Stimulated activated CD4-positive, alpha-beta T cell treated with anti-CD3 and anti-CD28 coated beads, Interleukin-2, amount 100 ng/mL, for 48 hours (primary cell): Measurements from ENCODE around the gene PXYLP1.
"Not testable (repeated sequence)": the region's sequence is repeated elsewhere in the genome, so short reads cannot be mapped to it uniquely, and the experiment has no call there.

ENCODE experiments used
- DNase-seq, 2 donors: peaks; one replicate each; pipeline ENCODE4 v3.0.0-alpha.2; 2020

Gene PXYLP1, protein sequence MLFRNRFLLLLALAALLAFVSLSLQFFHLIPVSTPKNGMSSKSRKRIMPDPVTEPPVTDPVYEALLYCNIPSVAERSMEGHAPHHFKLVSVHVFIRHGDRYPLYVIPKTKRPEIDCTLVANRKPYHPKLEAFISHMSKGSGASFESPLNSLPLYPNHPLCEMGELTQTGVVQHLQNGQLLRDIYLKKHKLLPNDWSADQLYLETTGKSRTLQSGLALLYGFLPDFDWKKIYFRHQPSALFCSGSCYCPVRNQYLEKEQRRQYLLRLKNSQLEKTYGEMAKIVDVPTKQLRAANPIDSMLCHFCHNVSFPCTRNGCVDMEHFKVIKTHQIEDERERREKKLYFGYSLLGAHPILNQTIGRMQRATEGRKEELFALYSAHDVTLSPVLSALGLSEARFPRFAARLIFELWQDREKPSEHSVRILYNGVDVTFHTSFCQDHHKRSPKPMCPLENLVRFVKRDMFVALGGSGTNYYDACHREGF

DNA sequence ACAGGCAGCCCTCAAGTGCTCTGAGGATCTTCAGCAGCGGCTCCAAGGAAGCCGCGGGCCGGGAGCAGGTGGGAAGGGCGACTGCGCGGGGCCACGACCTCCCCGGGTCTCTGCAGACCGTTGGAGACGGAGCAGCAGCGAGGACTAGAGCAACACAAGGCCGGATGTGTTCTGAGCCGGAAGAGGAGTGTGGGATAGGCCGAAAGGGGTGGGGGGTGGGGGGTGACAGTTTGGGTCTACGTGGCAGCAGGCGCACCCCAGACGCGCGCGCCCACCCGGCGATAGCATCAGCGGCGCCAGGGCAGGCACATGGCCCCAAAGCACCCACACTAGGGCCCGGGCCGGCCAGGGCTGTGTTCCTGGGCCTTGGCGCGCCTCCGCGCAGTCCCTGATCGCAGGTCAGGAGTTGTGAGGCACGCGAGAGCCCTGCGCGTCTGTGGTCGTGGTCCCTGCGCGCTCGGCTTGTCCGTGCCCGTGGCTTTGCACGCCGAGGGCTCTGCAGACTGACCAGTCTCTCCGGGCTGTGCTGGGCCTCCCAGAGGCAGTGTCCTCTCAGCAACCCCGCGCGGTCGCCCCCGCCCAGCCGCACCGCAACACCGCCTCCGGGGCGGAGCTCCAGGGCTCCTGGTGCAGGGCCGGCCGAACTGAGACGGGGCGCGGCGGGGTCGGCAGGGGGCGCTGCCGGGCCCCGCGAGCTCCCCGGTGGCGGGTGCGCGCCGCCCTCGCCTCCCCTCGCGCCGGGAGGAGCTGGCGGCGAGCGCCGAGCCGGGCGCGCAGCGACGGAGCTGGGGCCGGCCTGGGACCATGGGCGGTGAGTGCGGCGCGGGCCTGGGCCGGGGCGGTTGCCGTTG, at the start of gene PXYLP1:
Gene PXYLP1, plus strand, starts transcription at position 725 of the 851 bp plus-strand sequence. CDS start 28,351 bp downstream, outside the sequence.
- peak; percentile 86 to 90 for DNase-seq

DNA sequence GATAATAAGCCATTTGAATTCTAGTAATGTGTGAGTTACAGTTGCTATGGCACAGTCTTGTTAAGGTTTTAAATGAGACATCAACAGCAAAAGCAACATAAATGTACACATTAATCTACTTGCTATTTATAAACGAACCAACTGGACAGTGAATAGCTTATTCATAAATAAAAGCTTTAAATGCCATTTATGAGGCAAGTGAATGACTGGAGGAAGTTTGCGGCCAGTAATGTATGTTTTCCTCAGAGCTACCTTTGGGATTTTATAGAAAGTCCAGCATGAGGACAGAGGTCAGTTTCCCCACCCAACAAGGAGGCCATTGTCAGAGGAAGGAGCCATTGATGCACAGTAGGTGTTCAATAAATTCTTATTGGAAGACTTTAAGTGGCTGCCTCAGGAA, 48.0 kb upstream of the PXYLP1 start:
- DNase-seq, result no peak

DNA sequence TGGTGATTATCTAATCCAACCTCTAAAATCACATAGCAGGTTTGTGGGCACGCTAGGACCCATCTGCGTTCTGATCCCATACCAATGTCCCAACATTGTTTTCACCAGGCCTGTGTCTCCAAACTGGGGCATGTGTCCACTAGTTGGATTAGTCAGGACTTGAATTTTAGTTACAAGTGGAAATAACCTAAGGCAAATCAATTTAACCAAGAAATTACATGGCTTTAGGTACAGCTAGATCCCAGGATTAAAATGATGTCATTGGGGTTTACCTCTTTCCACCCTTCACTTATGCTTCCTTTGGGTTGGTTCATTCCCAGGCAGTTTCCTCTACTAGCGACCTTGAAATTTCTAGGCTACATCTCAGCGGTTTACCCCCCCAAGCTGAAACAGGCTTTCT, 47.2 kb upstream of the PXYLP1 start:
- no peak for DNase-seq

DNA sequence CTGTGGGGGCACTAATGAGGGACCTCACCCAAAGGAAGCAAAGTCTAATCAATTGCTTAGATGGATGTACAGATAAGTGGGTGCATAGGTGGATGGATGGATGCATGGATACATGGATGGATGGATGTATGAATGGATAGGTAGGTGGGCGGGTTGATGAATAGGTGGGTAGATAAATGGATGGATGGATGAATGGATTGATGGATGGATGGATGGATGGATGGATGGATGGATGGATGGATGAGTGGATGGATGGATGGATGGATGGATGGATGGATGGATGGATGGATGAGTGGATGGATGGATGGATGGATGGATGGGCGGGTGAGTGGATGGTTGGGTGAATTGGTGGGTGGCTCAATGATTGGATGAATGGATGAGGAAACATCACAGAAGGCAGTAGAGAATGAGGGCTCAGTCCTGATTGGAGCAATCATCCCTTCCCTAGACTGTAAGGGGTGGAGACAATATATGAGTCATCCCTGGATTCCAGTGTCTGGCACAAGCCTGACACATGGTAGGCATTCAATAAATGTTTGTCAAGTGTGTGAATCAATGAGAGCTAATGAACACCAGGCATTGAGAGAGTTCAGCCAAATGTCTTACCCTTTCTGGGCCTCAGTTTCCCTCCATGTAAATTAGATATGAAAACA, 40.4 kb upstream of the PXYLP1 start:
- no peak for DNase-seq

DNA sequence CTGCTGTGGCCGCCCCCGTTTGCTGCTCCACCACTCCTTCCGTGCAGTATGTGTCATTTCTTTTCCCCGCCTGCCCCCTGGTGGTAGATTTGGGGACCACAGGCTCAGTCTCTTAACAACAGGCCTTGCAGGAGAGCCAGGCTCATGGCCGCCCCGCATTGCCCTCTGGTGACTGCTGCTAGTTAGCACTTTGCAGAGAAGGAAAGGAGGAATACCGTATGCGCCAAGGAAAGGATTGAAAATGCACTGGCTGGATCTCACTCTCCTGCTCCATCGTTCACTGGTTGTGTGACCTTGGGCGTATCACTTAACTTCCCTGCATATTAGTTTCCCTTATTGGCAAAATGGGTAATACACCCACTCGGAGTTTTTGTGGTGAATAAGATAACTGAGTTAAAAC, 39.3 kb upstream of the PXYLP1 start:
- DNase-seq, result peak; percentile 98 to 100

DNA sequence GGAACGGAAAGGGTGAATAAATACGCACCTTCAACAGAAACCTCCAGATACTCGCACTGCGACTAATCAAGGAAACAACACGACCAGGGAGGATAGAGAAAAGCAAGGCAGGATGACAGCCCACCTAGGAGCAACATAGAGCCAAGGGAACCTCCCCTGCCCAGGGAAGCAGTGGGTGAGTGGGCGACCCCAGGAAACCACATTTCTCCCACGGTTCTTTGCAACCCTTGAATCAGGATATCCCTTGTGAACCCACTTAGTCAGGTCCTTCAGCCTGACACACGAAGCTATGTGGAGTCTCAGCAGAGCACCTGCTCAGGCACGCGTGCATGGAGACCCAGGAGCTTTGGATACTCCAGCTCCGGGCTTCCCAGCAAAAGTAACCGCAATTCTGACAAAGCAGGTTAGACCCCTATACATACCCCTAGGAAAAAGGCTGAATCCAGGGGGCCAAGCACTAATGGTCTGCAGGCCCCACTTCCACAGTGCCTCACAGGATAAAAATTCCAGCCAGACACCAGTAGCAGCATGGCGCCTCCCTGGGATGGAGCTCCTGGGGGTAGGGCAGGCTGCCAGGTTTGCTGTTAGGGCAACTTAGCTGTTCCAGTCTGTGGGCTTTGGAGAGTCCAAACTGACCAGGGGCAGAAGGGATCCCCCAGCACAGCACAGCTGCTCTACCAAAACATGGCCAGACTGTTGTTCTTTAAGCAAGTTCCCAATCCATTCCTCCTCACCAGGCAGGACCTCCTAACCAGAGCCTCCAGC, 38.4 kb upstream of the PXYLP1 start:
- no peak for DNase-seq

DNA sequence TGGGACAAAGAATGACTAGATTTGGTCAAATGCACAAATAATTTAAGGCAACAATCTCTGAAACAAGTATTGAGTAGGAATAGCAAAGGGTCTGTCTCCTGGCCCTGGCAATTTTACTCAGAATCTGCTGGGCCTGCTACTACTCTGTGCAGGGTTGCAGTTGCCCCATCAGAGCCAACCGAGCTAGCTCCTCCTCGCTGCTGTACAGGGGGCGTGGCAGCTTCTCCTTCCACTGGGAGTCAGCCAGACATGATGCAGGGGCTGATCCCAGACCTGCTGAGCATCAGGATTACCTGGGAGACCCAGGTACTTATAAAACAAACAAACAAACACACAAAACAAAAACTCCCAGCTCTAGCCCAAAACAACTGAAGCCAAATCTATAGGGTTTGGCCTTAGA, 30.5 kb upstream of the PXYLP1 start:
- DNase-seq, result no peak

DNA sequence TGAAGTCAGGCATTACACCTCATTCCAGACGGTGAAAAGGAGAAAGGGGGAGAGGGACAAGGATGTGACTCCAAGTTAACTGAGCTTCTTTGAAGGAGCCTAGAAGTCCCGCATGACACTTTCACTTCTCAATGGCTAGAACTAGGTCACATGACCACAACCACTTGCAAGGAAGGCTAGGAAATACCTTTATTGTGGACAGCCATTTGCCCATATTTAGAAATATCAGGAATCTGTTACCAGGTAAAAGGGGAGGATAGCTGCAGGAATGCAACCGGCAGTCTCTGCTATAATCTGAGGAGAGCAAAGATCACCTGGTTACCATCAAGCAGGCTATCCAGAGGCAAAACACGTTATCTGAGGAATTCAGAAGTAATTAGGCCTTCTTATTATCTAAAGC, 28.9 kb upstream of the PXYLP1 start:
- no peak for DNase-seq

DNA sequence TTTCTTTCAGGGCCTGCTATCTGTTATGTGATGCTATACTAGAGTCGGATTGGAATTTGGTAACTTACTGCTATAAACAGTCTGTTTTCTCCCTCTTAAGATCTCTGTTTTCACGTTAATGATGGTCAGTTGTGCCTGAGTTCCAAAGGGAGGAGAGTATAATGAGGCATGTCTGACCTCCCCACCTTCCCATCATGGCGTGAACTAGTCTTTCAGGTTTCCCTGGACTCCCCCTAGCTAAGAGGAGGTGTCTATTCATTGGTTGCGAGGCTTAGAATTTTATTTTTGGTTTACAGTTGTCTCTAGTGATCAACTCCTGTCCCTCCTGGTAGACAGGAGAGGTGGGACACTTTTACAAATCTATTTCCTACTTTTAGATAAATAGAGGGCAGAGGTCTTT, 27.8 kb upstream of the PXYLP1 start:
- DNase-seq, result no peak

DNA sequence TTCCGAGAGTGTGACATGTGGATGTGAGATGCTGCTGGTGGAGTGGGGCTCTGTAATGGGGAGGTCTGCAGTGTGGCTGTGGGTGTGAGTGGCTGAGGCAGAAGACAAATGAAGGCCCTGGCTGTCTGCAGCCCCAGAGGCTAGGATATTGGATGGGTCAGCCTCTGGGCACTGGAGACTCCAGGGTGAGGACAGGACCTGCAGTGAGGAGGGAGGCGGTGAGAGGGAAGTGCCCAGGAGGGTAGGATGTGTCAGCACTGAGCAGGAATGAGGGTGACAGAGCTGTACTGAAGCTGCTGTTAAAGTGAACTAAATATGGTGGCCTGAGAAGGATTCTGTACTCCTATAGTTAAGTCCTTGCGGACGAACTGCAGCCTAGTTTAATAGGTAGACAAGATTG, 27.3 kb upstream of the PXYLP1 start:
- no peak for DNase-seq

DNA sequence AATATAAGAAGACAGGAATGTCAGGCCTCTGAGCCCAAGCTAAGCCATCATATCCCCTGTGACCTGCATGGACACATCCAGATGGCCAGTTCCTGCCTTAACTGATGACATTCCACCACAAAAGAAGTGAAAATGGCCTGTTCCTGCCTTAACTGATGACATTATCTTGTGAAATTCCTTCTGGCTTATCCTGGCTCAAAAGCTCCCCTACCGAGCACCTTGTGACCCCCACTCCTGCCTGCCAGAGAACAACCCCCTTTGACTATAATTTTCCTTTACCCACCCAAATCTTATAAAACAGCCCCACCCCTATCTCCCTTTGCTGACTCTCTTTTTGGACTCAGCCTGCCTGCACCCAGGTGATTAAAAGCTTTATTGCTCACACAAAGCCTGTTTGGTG, 20.3 kb upstream of the PXYLP1 start:
- DNase-seq, result not testable (repeated sequence)

DNA sequence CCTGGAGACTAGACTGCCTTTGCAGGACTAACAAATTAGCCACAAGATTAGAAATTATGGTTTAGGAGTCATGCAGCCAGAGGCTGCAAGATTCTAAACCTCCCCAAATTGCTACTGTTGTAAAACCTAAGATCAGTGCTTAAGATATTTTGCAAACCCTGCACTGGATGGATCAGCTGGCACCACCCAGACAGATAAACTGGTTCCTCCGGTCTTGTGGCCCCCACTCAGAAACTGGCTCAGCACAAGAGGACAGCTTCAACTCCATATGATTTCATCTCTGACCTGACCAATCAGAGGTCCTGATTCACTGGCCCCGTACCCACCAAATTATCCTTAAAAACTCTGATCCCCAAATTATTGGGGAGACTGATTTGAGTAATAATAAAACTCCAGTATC, 19.5 kb upstream of the PXYLP1 start:
- no peak for DNase-seq

DNA sequence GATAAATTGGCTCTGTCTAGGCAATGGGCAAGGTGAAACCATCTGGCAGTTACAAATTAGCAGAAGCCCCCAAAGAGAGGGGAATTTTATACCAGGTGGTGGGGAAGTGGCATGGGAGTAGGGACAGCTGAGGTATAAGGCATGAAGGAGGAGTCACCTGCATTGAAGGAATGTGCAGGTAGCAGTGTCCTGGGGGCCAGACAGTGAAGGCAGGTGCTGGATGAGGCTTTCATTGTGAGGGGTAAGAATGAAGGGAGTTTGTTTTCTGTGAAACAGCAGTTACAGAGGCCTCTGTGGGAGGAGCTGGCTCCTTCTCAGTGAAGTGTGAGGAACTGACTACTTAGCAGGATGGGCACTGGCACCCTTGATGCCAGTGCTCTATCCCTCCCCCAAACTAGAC, 19.1 kb upstream of the PXYLP1 start:
- DNase-seq, result no peak

DNA sequence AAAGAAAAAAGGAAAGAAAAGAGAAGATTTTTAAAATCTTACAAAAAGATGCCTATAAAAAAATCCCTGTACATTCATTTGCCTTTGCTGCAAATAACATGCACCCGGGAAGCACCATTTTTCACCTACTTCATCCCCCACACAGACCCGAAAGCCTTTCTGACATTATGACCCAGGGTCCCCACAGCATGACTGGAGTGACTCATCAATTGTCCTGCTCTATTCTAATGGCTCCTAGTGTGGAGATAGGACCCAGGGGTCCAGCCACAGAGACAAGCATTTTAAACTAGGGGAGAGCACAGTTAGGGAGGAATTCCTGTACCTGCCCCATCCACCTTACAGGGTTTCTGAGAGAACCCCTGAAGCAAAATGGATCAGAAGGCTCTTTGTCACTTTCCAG, 14.7 kb upstream of the PXYLP1 start:
- no peak for DNase-seq

DNA sequence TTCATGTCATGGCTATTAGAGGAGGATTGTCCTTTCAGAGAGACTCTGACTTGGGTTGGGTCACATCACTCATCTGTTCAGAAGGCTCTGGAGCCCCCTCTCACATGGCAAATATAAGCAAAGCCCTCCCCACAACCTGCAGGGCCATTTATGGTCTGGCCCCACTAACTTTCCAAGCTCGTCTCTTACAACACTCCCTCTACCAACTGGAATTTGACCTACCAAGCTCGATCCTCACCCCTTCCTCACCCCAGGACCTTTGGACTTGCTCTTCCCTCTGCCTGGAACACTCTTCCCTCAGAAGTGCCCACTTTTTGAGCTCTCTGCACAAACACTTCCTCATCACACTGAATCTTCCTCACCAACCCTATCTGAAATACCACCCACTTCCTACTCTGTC, 14.2 kb upstream of the PXYLP1 start:
- DNase-seq, result no peak

DNA sequence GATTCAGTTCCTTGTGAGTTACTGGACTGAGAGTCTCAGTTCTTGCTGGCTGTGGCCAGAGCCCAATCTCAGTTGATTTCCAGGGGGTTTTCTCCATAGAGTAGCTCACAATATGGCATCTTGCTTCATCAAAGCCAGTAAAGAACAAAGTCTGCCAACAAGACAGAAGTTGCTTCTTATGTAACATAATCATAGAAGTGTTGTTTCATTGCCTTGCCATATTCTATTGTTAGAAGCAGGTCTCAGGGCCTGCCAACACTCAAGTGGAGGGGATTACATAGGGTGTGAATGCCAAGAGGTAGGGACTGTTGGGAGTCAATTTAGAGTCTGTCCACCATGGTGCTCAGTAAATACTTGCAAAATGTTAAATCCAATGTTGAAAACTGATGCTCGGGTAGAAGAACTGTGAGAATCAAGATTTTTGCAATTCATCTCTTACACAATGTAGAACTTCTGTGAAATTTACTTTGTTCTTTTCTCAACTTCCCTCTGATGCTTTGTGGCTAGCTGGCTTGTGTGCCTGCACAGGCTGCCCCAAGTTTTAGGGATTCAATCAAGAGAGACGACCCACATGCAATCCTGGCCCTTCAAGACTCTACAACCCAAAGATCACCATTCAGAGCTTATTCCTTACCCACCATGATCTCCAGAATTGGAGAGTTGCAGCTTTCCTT, 13.3 kb upstream of the PXYLP1 start:
- no peak for DNase-seq

DNA sequence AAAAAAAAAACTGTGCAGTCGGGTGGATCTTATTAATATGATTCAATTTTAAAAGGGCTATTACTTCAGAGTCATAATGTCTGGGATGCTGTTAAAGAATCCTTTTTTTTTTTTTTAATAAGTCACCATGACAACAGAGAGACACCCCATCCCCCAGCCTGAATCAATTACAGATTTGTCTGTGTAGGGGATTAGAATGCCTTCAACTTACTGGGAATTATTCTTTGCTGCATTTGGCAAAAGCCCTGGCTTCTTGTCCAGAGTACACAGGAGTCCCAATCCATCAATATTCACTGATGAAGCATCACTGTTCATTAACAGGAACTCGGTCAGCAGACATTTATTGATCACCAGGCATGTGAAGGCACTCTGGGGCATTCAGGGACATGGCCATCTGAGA, 12.7 kb upstream of the PXYLP1 start:
- DNase-seq, result no peak

DNA sequence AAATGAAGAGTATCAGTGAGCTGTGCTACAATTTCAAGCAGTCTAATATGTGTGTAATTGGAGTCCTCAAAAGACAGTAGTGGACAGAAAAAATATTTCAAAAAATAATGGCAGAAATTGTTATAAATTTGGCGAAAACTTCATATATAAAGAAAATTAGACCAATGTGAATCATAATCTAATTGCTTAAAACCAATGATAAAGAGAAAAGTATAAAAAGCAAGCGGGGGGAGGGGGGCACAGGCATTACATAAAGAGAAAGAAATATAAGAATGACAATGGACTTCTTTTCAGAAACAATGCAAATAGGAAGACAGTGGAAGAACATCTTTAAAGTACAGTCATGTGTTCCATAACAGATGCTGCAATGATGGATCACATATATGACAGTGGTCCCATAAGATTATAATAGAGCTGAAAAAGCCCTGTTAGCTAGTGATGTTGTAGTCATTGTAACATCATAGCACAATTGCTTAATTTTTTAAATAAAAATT, 7.9 kb upstream of the PXYLP1 start:
- DNase-seq, result no peak

DNA sequence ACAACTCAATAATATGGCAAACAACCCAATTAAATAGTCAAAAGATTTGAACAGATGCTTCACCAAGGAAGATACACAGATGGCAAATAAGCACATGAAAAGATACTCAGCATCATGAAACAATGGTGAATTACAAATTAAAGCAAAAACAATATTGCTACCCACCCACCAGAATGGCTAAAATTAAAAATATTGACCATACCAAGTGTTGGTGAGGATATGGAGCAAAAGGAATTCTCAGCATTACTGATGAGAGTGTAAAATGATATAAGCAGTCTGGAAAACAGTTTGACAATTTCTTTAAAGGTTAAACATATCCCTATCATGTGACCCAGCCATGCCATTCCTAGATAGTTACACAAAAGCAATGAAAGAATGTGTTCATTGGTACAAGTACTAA, 5.7 kb upstream of the PXYLP1 start:
- no peak for DNase-seq

DNA sequence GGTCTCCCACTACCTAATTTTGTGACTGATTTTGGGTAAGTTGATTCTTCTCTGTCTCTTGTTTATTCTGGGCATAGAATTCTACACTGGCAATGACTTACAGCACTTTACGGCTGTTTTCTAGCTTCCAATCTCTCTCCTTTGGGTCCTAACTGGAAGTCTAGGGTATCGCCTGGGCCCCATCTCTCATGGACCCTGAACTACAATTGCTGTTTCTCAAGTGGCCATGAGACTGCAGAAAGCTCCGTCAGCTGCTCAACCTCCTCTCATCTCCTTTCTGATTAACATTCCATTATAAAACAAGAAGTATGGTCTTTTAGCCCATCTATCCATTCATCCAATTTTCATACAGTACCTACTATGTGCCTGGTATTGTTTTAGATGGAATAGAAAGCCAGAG, 4.4 kb upstream of the PXYLP1 start:
- no peak for DNase-seq

DNA sequence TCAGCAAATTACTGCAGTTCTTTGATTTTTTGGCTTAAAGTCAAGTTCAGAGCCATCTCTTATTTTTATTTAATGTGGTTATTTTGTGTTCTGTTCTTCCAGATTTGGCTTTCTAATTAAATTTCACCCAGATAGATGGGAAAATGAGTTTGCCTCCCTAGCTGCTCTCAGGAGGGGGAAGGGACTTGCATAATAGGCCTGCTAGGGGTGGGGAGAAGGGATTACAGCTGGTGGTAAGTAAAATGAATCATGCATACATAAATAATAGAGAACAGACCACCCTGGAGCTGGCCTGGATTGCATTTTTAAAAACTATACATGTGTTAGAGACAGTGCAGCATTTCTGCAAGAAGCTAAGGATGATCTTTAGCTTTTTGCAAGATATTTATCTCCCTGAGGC, 3.9 kb upstream of the PXYLP1 start:
- no peak for DNase-seq

DNA sequence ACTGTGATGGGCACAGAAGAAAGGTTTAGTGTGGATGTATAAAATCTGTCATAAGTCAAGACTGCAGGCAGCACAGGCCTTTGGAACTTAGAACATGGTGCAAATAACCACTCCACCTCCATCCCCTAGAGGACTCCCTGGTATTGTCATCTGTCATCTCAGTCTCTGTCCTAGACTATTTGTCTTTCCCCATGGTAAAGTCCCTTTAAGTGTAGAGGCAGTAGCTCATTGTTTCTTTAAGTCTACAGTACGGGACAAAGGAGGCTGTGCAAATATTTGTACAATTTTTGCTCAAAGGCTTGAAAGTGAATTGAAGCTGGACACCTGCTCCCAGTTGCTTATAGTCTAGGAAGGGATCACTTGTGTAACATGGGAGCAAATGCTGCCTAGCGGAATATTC, 3.2 kb upstream of the PXYLP1 start:
- no peak for DNase-seq
